GM23338 (cell line): ENCODE data around the gene DGKB.

Experiments
- CREB1 ChIP-seq: fragments of 250-450 bp; sonication (Bioruptor Pico); IDR thresholded peaks from 2 replicates; pipeline ENCODE4 v1.5.0; 2020; ENCODE audit warnings: low read depth, mild to moderate bottlenecking, moderate library complexity
- CTCF ChIP-seq, 2 experiments: fragments of 200-600 bp in 1 of 2; sonication (generic) in 1 of 2; conservative IDR thresholded peaks; 2 replicates each; pipeline versions ENCODE4 v1.5.1 to v1.6.1; 2016 to 2017; ENCODE audit warnings: antibody characterized with exemption in 2 of 2, low read depth in 2 of 2, mild to moderate bottlenecking in 2 of 2, moderate library complexity in 1 of 2
- ETS1 ChIP-seq: IDR thresholded peaks from 2 replicates; pipeline ENCODE4 v1.6.1; 2016; ENCODE audit warnings: antibody characterized with exemption
- EZH2 ChIP-seq: fragments of 200-600 bp; sonication (generic); IDR thresholded peaks from one replicate; pipeline ENCODE4 v1.8.0; 2017; ENCODE audit warnings: antibody characterized with exemption, mild to moderate bottlenecking, low read depth; ENCODE audit not compliant: unreplicated experiment
- EZH2phosphoT487 ChIP-seq: fragments of 200-600 bp; sonication (generic); IDR thresholded peaks from one replicate; pipeline ENCODE4 v1.8.1; 2018; ENCODE audit warnings: antibody characterized with exemption; ENCODE audit not compliant: unreplicated experiment
- JUNB ChIP-seq: IDR thresholded peaks from one replicate; pipeline ENCODE4 v1.6.1; 2016; ENCODE audit warnings: antibody characterized with exemption; ENCODE audit not compliant: unreplicated experiment
- NANOG ChIP-seq: IDR thresholded peaks from 2 replicates; pipeline ENCODE4 v1.6.1; 2016; ENCODE audit warnings: antibody characterized with exemption, borderline replicate concordance
- POLR2AphosphoS5 ChIP-seq: IDR thresholded peaks from 2 replicates; pipeline ENCODE4 v1.6.1; 2016; ENCODE audit warnings: antibody characterized with exemption, low read depth
- REST ChIP-seq: IDR thresholded peaks from one replicate; pipeline ENCODE4 v1.6.1; 2018; ENCODE audit warnings: antibody characterized with exemption; ENCODE audit not compliant: unreplicated experiment
- STAT1 ChIP-seq: IDR thresholded peaks from one replicate; pipeline ENCODE4 v1.6.1; 2016; ENCODE audit warnings: antibody characterized with exemption; ENCODE audit not compliant: unreplicated experiment
- ZNF114 ChIP-seq: fragments of 250-450 bp; sonication (Bioruptor Pico); IDR thresholded peaks from 2 replicates; pipeline ENCODE4 v1.5.0; 2020; ENCODE audit warnings: mild to moderate bottlenecking, moderate library complexity
- ZNF331 ChIP-seq: fragments of 250-450 bp; sonication (Bioruptor Pico); IDR thresholded peaks from 2 replicates; pipeline ENCODE4 v1.5.0; 2020; ENCODE audit warnings: low read depth, mild to moderate bottlenecking, moderate library complexity

- TF ChIP-seq CTCF (conservative IDR thresholded peaks at IDR 0.05; ENCODE audit: low read depth in 2 of 2) = no peak
- no peak for TF ChIP-seq EZH2
- TF ChIP-seq REST = no peak
- no peak for TF ChIP-seq POLR2AphosphoS5
- no peak for TF ChIP-seq JUNB
- no peak for TF ChIP-seq EZH2phosphoT487
- no peak for TF ChIP-seq NANOG
- TF ChIP-seq ETS1 = no peak
- no peak for TF ChIP-seq ZNF114 (CRISPR knock-in tag)
- TF ChIP-seq CREB1 (CRISPR knock-in tag) = no peak
- TF ChIP-seq STAT1 = no peak
- no peak for TF ChIP-seq ZNF331 (CRISPR knock-in tag)
Measured at GRCh38 chr7:14937581-14937980, 35.0 kb upstream of the DGKB start.
